Smooth muscle cell (in vitro differentiated cells): ENCODE data around the gene CSNK2A1. TPM values are rescaled to one million over a fixed set of nuclear protein-coding genes. Genes with fewer than 3 reads are reported as not detected.

ENCODE experiments used
- DNase-seq: peaks from one replicate; lab custom pipeline; 2025; ENCODE audit not compliant: unreplicated experiment; lab: John Stamatoyannopoulos, UW
- H2AFZ ChIP-seq: fragments of 200-600 bp; sonication (generic); 2 replicates; pipeline ENCODE4 v1.6.0; 2016; ENCODE audit warnings: antibody characterized with exemption, low read depth, mild to moderate bottlenecking
- H3F3A ChIP-seq: fragments of 200-600 bp; sonication (generic); 2 replicates; pipeline ENCODE4 v1.6.0; 2017; ENCODE audit warnings: antibody characterized with exemption, low read depth
- H3K27ac ChIP-seq: fragments of 200-600 bp; sonication (generic); 2 replicates; pipeline ENCODE4 v1.5.1; 2016; ENCODE audit warnings: low read depth, mild to moderate bottlenecking
- H3K27me3 ChIP-seq: fragments of 200-600 bp; sonication (generic); 2 replicates; pipeline ENCODE4 v1.6.1; 2016; ENCODE audit warnings: low read depth, mild to moderate bottlenecking
- H3K36me3 ChIP-seq: fragments of 200-600 bp; sonication (generic); 2 replicates; pipeline ENCODE4 v1.5.1; 2016; ENCODE audit warnings: low read depth
- H3K4me1 ChIP-seq: fragments of 200-600 bp; sonication (generic); 2 replicates; pipeline ENCODE4 v1.5.1; 2016; ENCODE audit warnings: low read depth
- H3K4me2 ChIP-seq: fragments of 200-600 bp; sonication (generic); 2 replicates; pipeline ENCODE4 v1.6.0; 2016; ENCODE audit warnings: mild to moderate bottlenecking
- H3K4me3 ChIP-seq: fragments of 200-600 bp; sonication (generic); 2 replicates; pipeline ENCODE4 v1.5.1; 2016; ENCODE audit warnings: mild to moderate bottlenecking
- H3K79me2 ChIP-seq: fragments of 200-600 bp; sonication (generic); 2 replicates; pipeline ENCODE4 v1.6.0; 2016; ENCODE audit warnings: low read depth, mild to moderate bottlenecking
- H3K9ac ChIP-seq: fragments of 200-600 bp; sonication (generic); 2 replicates; pipeline ENCODE4 v1.6.0; 2016; ENCODE audit warnings: low read depth
- H3K9me3 ChIP-seq: fragments of 200-600 bp; sonication (generic); replicated peaks from 2 replicates; pipeline ENCODE4 v1.5.1; 2016; ENCODE audit warnings: low read depth
- H4K20me1 ChIP-seq: fragments of 200-600 bp; sonication (generic); 2 replicates; pipeline ENCODE4 v1.6.0; 2016; ENCODE audit warnings: low read depth
- WGBS: methylation state at CpG from one replicate; pipeline ENCODE4 v1.1.7; 2016; ENCODE audit warnings: low lambda C conversion rate; 5-methylcytosine and 5-hydroxymethylcytosine counted together
- polyA plus RNA-seq: library from polyadenylated mRNA; unstranded; fragments of >200 nt; fragmentation: Nextera tagmentation; extraction: Ambion mirVana; gene quantifications from 2 replicates; pipeline ENCODE4 v1.2.1, GENCODE V29; 2016
- total RNA-seq: library from RNA; depleted of rRNA; stranded (reverse); fragments of >200 nt; gene quantifications from 2 replicates; pipeline ENCODE4 v1.2.3, GENCODE V29; 2014
- TF ChIP-seq, protein P1 (sequence below): fragments of 200-600 bp; sonication (generic); IDR thresholded peaks from 2 replicates; pipeline ENCODE4 v1.5.1; 2017; ENCODE audit warnings: borderline replicate concordance, mild to moderate bottlenecking, antibody characterized with exemption; ENCODE audit not compliant: insufficient read depth, poor library complexity, severe bottlenecking

CSNK2A1 gene
- total and polyA plus RNA-seq, 2 experiments from 2014 or later: 82.6 to 205 TPM

DNA sequence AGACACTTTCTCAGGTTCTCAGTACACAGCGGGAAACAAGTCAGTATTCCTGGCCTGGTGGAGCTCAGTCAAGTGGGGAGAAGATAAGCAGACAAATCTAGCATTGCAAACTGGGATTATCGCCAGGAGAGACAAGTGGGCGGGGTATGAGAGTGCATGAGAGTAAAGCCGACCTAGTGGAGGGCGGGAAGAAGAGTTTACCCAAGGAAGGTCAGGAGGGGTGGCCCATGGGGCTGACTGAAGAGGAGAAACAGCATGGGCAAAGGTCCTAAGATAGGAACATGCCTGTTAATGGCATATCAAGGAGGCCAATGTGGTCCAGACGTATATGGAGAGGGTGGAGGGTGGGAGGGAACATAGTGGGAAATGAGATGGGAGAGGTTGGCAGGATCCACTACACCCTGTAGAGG is 12.4 kb upstream of the CSNK2A1 start:
- no peak overlapping the region for H3K4me3 ChIP-seq
- H2AFZ ChIP-seq: no peak overlapping the region
- no peaks in the 10 kb centered on the region for H3K4me1 ChIP-seq
- H3K79me2 ChIP-seq: no peaks in the 10 kb centered on the region
- peaks cover 21% of the 10 kb centered on the region for H3K27me3 ChIP-seq
- TF ChIP-seq, protein P1, sequence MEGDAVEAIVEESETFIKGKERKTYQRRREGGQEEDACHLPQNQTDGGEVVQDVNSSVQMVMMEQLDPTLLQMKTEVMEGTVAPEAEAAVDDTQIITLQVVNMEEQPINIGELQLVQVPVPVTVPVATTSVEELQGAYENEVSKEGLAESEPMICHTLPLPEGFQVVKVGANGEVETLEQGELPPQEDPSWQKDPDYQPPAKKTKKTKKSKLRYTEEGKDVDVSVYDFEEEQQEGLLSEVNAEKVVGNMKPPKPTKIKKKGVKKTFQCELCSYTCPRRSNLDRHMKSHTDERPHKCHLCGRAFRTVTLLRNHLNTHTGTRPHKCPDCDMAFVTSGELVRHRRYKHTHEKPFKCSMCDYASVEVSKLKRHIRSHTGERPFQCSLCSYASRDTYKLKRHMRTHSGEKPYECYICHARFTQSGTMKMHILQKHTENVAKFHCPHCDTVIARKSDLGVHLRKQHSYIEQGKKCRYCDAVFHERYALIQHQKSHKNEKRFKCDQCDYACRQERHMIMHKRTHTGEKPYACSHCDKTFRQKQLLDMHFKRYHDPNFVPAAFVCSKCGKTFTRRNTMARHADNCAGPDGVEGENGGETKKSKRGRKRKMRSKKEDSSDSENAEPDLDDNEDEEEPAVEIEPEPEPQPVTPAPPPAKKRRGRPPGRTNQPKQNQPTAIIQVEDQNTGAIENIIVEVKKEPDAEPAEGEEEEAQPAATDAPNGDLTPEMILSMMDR: no peak
- no peaks in the 10 kb centered on the region for H3F3A ChIP-seq
- no peak overlapping the region for H3K9ac ChIP-seq
- H3K27ac ChIP-seq: no peak overlapping the region
- H3K4me2 ChIP-seq: no peak overlapping the region
- H3K36me3 ChIP-seq: no peaks in the 10 kb centered on the region
- WGBS: 53% methylated on average over 6 of the region's 6 CpGs
- no peak for DNase-seq
- no peaks in the 10 kb centered on the region for H3K9me3 ChIP-seq
- no peaks in the 10 kb centered on the region for H4K20me1 ChIP-seq

DNA sequence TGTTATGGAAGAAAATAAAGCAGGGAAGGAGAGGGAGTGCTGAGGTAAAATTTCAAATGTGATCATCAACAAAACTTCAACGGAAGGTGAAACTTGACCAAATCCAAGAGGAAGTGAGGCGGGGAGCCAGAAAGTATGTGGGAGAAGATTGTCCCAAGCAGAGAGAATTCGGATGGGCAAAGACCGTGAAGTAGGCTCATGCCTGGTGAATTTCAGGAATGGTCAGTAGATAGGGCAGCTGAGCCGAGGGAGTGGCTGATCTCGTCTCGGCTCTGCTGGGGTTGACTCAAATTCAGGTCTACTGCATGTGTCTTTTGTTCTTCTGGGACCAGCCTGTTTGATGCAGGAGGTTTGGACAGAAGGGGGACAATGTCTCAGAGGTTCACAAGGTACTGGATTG is 7.0 kb upstream of the CSNK2A1 start:
- DNase-seq: no peak
- Histone ChIP-seq H3K27me3 (peaks cover 49% of the 10 kb centered on the region), H3K27ac (no peak overlapping the region), H3F3A (no peaks in the 10 kb centered on the region), H3K4me2 (no peak overlapping the region), H4K20me1 (no peaks in the 10 kb centered on the region), H3K79me2 (no peaks in the 10 kb centered on the region), H3K36me3 (no peaks in the 10 kb centered on the region), H3K4me3 (no peak overlapping the region), H3K9ac (no peak overlapping the region), H3K4me1 (no peaks in the 10 kb centered on the region), H2AFZ (no peak overlapping the region), H3K9me3 (no peaks in the 10 kb centered on the region)
- TF ChIP-seq, protein P1: no peak
- 81% methylated on average over 7 of the region's 7 CpGs for WGBS

DNA sequence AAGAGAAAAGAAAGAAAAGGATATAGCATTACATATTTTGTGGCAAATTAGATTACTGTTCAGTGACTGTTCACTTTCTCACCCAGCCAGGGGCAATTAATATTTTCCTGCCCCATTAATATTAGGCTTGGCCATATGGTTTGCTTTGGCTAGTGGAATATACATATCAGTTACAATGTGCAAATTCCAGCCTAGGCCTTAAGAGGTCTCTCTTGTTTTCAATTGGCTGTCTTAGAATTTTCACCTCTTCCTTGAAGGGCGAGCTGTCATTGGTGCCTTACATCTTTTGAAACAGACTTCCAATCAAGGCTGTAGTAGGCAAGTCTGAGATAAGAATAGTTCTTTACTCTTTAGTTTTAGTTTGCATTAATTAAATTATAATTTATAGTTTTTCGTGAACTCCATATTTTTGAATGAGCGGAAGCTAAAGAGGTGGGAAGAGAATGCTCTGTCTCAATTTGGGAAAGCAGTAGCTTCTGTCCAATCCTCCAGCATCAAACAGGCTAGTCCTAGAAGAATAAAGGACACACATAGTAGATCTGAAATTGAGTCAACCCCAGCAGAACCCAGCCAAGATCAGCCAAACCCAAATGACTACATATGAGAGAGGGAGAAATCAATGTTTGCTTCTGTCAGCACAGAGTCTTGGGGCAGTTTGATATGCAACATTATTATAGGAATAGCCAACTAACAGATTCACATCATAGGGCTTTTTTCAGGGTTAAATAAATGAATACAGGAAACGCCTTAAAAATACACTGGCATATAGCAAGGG is 6.3 kb upstream of the CSNK2A1 start:
- H3K9me3 ChIP-seq: no peaks in the 10 kb centered on the region
- TF ChIP-seq, protein P1: no peak
- H3F3A ChIP-seq: no peaks in the 10 kb centered on the region
- H3K79me2 ChIP-seq: no peaks in the 10 kb centered on the region
- H3K4me3 ChIP-seq: no peak overlapping the region
- 86% methylated on average over 4 of the region's 4 CpGs for WGBS
- H3K4me2 ChIP-seq: no peak overlapping the region
- H3K9ac ChIP-seq: no peak overlapping the region
- H4K20me1 ChIP-seq: no peaks in the 10 kb centered on the region
- H2AFZ ChIP-seq: no peak overlapping the region
- no peaks in the 10 kb centered on the region for H3K4me1 ChIP-seq
- DNase-seq: no peak
- H3K27me3 ChIP-seq: peaks cover 48% of the 10 kb centered on the region
- no peak overlapping the region for H3K27ac ChIP-seq
- no peaks in the 10 kb centered on the region for H3K36me3 ChIP-seq

DNA sequence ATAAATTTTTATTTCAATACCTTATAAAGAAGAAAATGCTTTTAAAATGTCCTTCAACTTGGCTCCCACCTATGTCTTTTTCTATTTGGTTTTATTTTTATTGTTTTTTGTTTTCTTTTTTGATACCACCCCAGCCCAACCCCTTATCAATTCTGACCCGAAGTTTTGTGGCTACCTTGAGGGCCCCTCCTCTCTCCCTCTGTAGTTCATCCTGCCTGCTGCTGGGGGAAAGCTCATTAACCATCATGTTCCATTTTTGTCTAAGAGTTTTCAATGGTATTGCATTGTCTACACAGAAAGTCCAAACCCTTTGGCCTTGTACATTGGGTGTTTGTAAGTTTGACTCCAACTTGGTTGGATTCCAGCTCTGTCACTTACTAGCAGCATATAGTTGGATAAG is 5.3 kb upstream of the CSNK2A1 start:
- H3K79me2 ChIP-seq: no peaks in the 10 kb centered on the region
- no peak overlapping the region for H3K27ac ChIP-seq
- WGBS: 88% methylated on average over 1 of the region's 1 CpG
- no peaks in the 10 kb centered on the region for H4K20me1 ChIP-seq
- H3K4me1 ChIP-seq: no peaks in the 10 kb centered on the region
- peaks cover 43% of the 10 kb centered on the region for H3K27me3 ChIP-seq
- no peaks in the 10 kb centered on the region for H3K9me3 ChIP-seq
- no peak for DNase-seq
- H3K9ac ChIP-seq: no peak overlapping the region
- no peak overlapping the region for H3K4me3 ChIP-seq
- H2AFZ ChIP-seq: no peak overlapping the region
- H3K4me2 ChIP-seq: no peak overlapping the region
- TF ChIP-seq, protein P1: no peak
- H3F3A ChIP-seq: no peaks in the 10 kb centered on the region
- H3K36me3 ChIP-seq: no peaks in the 10 kb centered on the region
